ENCODE data around the gene HHIP. TPM values are rescaled to one million over a fixed set of nuclear protein-coding genes. Genes with fewer than 3 reads are reported as not detected.

The HHIP gene
- total RNA-seq (under 1 TPM in 2 of 5 donors, not detected in 3; 0.03 to 0.85 TPM), total RNA-seq (0 to 0.17 (median 0) reads per million in 29 experiments)
- 0.29 TPM for total RNA-seq (2013)

- no peak within 1 kb of the TSS for H3K27ac Mint-ChIP-seq
Observed at GRCh38 chr4:144645631-144646522, at the start of gene HHIP. HHIP (plus strand) TSS chr4:144646156; CDS start chr4:144646676, 520 bp downstream.

GRCh38 chr4:144597171-144597570 lies 48.8 kb upstream of the HHIP start:
- Mint-ChIP-seq H3K27me3 (no peaks in the 10 kb centered on the region), H3K4me3 (no peak overlapping the region), H3K4me1 (no peaks in the 10 kb centered on the region), H3K9me3 (peaks cover 0 to 10% (median 0%) of the 10 kb centered on the region in 3 donors), H3K27ac (no peak overlapping the region), H3K36me3 (no peaks in the 10 kb centered on the region)
- no peaks in the 10 kb centered on the region for H3K9me3 ChIP-seq
- DNase-seq: no peak
- H3K36me3 ChIP-seq (ENCODE audit: control insufficient read depth in 2 of 2, extremely low read depth in 1 of 2, insufficient read depth in 1 of 2, low read length in 1 of 2): no peaks in the 10 kb centered on the region
- H3K4me1 ChIP-seq (ENCODE audit: control insufficient read depth in 1 of 2, extremely low read depth in 1 of 2, insufficient read depth in 2 of 2, low read length in 2 of 2): no peaks in the 10 kb centered on the region
- no CpG with 5 or more reads among the region's 4 CpGs for WGBS (ENCODE audit: insufficient coverage)
- ChIA-PET POLR2A (no interaction called here), CTCF (no interaction called here)
- H3K4me3 ChIP-seq (ENCODE audit: control insufficient read depth in 1 of 2, extremely low read depth in 1 of 2, low read length in 1 of 2): no peak overlapping the region
- no peaks in the 10 kb centered on the region for H3K27me3 ChIP-seq (replicated peaks in 1 of 2; ENCODE audit: control insufficient read depth in 2 of 2, extremely low read depth in 1 of 2, insufficient read depth in 2 of 2, low read length in 1 of 2)
- no peak for ATAC-seq (replicated peaks in 1 of 4)
- H3K27ac ChIP-seq (ENCODE audit: low read length): no peak overlapping the region

More at GRCh38 chr4:144645631-144646522, at the start of gene HHIP:
- Mint-ChIP-seq H3K27me3 (peaks cover 37 to 42% of the 10 kb centered on the region in 2 donors), H3K4me3 (peak within 1 kb of the TSS; percentile 68 to 83 (median 68)), H3K9me3 (peaks cover 0 to 1% (median 0%) of the 10 kb centered on the region in 3 donors), H3K36me3 (no peaks in the 10 kb centered on the region), H3K4me1 (peaks cover 17 to 23% (median 21%) of the 10 kb centered on the region in 3 donors)
- POLR2A ChIA-PET: no interaction called here
- ATAC-seq (replicated peaks in 1 of 4) (peak; percentile 6 to 70 (median 34)), DNase-seq (peak in 6 of 35 experiments; percentile 2 to 30 (median 10))
- Histone ChIP-seq H3K27me3 (replicated peaks in 1 of 2; ENCODE audit: control insufficient read depth in 2 of 2, extremely low read depth in 1 of 2, insufficient read depth in 2 of 2, low read length in 1 of 2) (peaks cover 0 to 24% of the 10 kb centered on the region in 2 experiments), H3K36me3 (ENCODE audit: control insufficient read depth in 2 of 2, extremely low read depth in 1 of 2, insufficient read depth in 1 of 2, low read length in 1 of 2) (no peaks in the 10 kb centered on the region), H3K4me3 (ENCODE audit: control insufficient read depth in 1 of 2, extremely low read depth in 1 of 2, low read length in 1 of 2) (peak within 1 kb of the TSS; percentile 4 to 90), H3K4me1 (ENCODE audit: control insufficient read depth in 1 of 2, extremely low read depth in 1 of 2, insufficient read depth in 2 of 2, low read length in 2 of 2) (peaks cover 14 to 16% of the 10 kb centered on the region in 2 experiments), H3K27ac (ENCODE audit: low read length) (no peak within 1 kb of the TSS), H3K9me3 (no peaks in the 10 kb centered on the region)
- CTCF ChIA-PET: interaction anchor here (0.6 to 0.7 kb wide), 3 partner anchors 10 to 79 kb away, joined by 3 to 4 read pairs (median 3); no protein-coding TSS in a partner anchor
- 1% methylated on average over 42 of the region's 79 CpGs for WGBS (ENCODE audit: insufficient coverage)

- no peak for DNase-seq
- Histone ChIP-seq H3K4me1 (ENCODE audit: control insufficient read depth in 1 of 2, extremely low read depth in 1 of 2, insufficient read depth in 2 of 2, low read length in 2 of 2) (no peaks in the 10 kb centered on the region), H3K4me3 (ENCODE audit: control insufficient read depth in 1 of 2, extremely low read depth in 1 of 2, low read length in 1 of 2) (no peak overlapping the region), H3K27me3 (replicated peaks in 1 of 2; ENCODE audit: control insufficient read depth in 2 of 2, extremely low read depth in 1 of 2, insufficient read depth in 2 of 2, low read length in 1 of 2) (no peaks in the 10 kb centered on the region), H3K36me3 (ENCODE audit: control insufficient read depth in 2 of 2, extremely low read depth in 1 of 2, insufficient read depth in 1 of 2, low read length in 1 of 2) (no peaks in the 10 kb centered on the region), H3K9me3 (no peaks in the 10 kb centered on the region), H3K27ac (ENCODE audit: low read length) (no peak overlapping the region)
- ChIA-PET POLR2A (no interaction called here), CTCF (no interaction called here)
- Mint-ChIP-seq H3K4me3 (no peak overlapping the region), H3K4me1 (no peaks in the 10 kb centered on the region), H3K27me3 (no peaks in the 10 kb centered on the region), H3K9me3 (peaks cover 0 to 22% (median 2%) of the 10 kb centered on the region in 3 donors), H3K27ac (no peak overlapping the region), H3K36me3 (no peaks in the 10 kb centered on the region)
- ATAC-seq (replicated peaks in 1 of 4): no peak
- WGBS (ENCODE audit: insufficient coverage): no CpG with 5 or more reads among the region's 1 CpG
Observed at GRCh38 chr4:144599621-144600020, 46.3 kb upstream of the HHIP start.

GRCh38 chr4:144611850-144612249 lies 34.1 kb upstream of the HHIP start:
- no peak overlapping the region for H3K4me3 Mint-ChIP-seq
- DNase-seq (no peak), ATAC-seq (replicated peaks in 1 of 4) (no peak)
- Histone ChIP-seq H3K4me1 (ENCODE audit: control insufficient read depth in 1 of 2, extremely low read depth in 1 of 2, insufficient read depth in 2 of 2, low read length in 2 of 2) (no peaks in the 10 kb centered on the region), H3K27me3 (replicated peaks in 1 of 2; ENCODE audit: control insufficient read depth in 2 of 2, extremely low read depth in 1 of 2, insufficient read depth in 2 of 2, low read length in 1 of 2) (no peaks in the 10 kb centered on the region), H3K4me3 (ENCODE audit: control insufficient read depth in 1 of 2, extremely low read depth in 1 of 2, low read length in 1 of 2) (no peak overlapping the region), H3K36me3 (ENCODE audit: control insufficient read depth in 2 of 2, extremely low read depth in 1 of 2, insufficient read depth in 1 of 2, low read length in 1 of 2) (no peaks in the 10 kb centered on the region), H3K9me3 (no peaks in the 10 kb centered on the region), H3K27ac (ENCODE audit: low read length) (no peak overlapping the region)
- peaks cover 0 to 4% (median 0%) of the 10 kb centered on the region in 3 donors for H3K9me3 Mint-ChIP-seq
- H3K36me3 Mint-ChIP-seq: no peaks in the 10 kb centered on the region
- H3K27me3 Mint-ChIP-seq: peaks cover 4% of the 10 kb centered on the region in 2 donors
- H3K4me1 Mint-ChIP-seq: no peaks in the 10 kb centered on the region
- POLR2A ChIA-PET: no interaction called here
- H3K27ac Mint-ChIP-seq: no peak overlapping the region
- CTCF ChIA-PET: no interaction called here

GRCh38 chr4:144614850-144615585 lies 30.9 kb upstream of the HHIP start:
- Histone ChIP-seq H3K4me1 (ENCODE audit: control insufficient read depth in 1 of 2, extremely low read depth in 1 of 2, insufficient read depth in 2 of 2, low read length in 2 of 2) (no peaks in the 10 kb centered on the region), H3K4me3 (ENCODE audit: control insufficient read depth in 1 of 2, extremely low read depth in 1 of 2, low read length in 1 of 2) (no peak overlapping the region), H3K9me3 (no peaks in the 10 kb centered on the region), H3K36me3 (ENCODE audit: control insufficient read depth in 2 of 2, extremely low read depth in 1 of 2, insufficient read depth in 1 of 2, low read length in 1 of 2) (no peaks in the 10 kb centered on the region), H3K27ac (ENCODE audit: low read length) (no peak overlapping the region), H3K27me3 (replicated peaks in 1 of 2; ENCODE audit: control insufficient read depth in 2 of 2, extremely low read depth in 1 of 2, insufficient read depth in 2 of 2, low read length in 1 of 2) (no peaks in the 10 kb centered on the region)
- Mint-ChIP-seq H3K4me1 (no peaks in the 10 kb centered on the region), H3K36me3 (no peaks in the 10 kb centered on the region), H3K9me3 (no peaks in the 10 kb centered on the region), H3K4me3 (no peak overlapping the region), H3K27me3 (peaks cover 4% of the 10 kb centered on the region in 2 donors), H3K27ac (no peak overlapping the region)
- CTCF ChIA-PET: no interaction called here
- no peak for DNase-seq
- ATAC-seq (replicated peaks in 1 of 4): no peak
- WGBS (ENCODE audit: insufficient coverage): no CpG with 5 or more reads among the region's 3 CpGs
- POLR2A ChIA-PET: no interaction called here

- 81% methylated on average over 1 of the region's 3 CpGs for WGBS (ENCODE audit: insufficient coverage)
- Histone ChIP-seq H3K4me1 (ENCODE audit: control insufficient read depth in 1 of 2, extremely low read depth in 1 of 2, insufficient read depth in 2 of 2, low read length in 2 of 2) (no peaks in the 10 kb centered on the region), H3K4me3 (ENCODE audit: control insufficient read depth in 1 of 2, extremely low read depth in 1 of 2, low read length in 1 of 2) (no peak overlapping the region), H3K36me3 (ENCODE audit: control insufficient read depth in 2 of 2, extremely low read depth in 1 of 2, insufficient read depth in 1 of 2, low read length in 1 of 2) (no peaks in the 10 kb centered on the region), H3K27ac (ENCODE audit: low read length) (no peak overlapping the region), H3K27me3 (replicated peaks in 1 of 2; ENCODE audit: control insufficient read depth in 2 of 2, extremely low read depth in 1 of 2, insufficient read depth in 2 of 2, low read length in 1 of 2) (no peaks in the 10 kb centered on the region), H3K9me3 (no peaks in the 10 kb centered on the region)
- no peaks in the 10 kb centered on the region for H3K27me3 Mint-ChIP-seq
- POLR2A ChIA-PET: no interaction called here
- H3K4me3 Mint-ChIP-seq: no peak overlapping the region
- H3K4me1 Mint-ChIP-seq: no peaks in the 10 kb centered on the region
- H3K9me3 Mint-ChIP-seq: no peaks in the 10 kb centered on the region
- no peak overlapping the region for H3K27ac Mint-ChIP-seq
- no peaks in the 10 kb centered on the region for H3K36me3 Mint-ChIP-seq
- DNase-seq: no peak
- no peak for ATAC-seq (replicated peaks in 1 of 4)
- CTCF ChIA-PET: no interaction called here
Observed at GRCh38 chr4:144621681-144622080, 24.3 kb upstream of the HHIP start.

Measured in T-cell (primary cell).